ENCODE data around the gene TRIM44.

TRIM44 gene

GRCh38 chr11:35662649-35663407, at the start of gene TRIM44:
TRIM44 (plus strand) TSS chr11:35662775; CDS start chr11:35663112, 337 bp downstream.
- Histone ChIP-seq H3K27me3 (ENCODE audit: control insufficient read depth in 1 of 2, insufficient read depth in 2 of 2, low read length in 2 of 2) (no peaks in the 10 kb centered on the region), H3K4me1 (ENCODE audit: control insufficient read depth, insufficient read depth, low read length) (peaks cover 12% of the 10 kb centered on the region), H3K36me3 (ENCODE audit: control insufficient read depth in 2 of 2, insufficient read depth in 2 of 2, low read length in 2 of 2) (no peaks in the 10 kb centered on the region), H3K9me3 (ENCODE audit: control insufficient read depth in 2 of 2, low read length in 2 of 2) (no peaks in the 10 kb centered on the region), H3K9ac (ENCODE audit: low read length in 2 of 2) (peak within 1 kb of the TSS; percentile 82 to 96), H3K27ac (ENCODE audit: low read length) (peak within 1 kb of the TSS; percentile 89), H3K4me3 (ENCODE audit: low read length in 2 of 2) (peak within 1 kb of the TSS; percentile 89 to 98)

DNA sequence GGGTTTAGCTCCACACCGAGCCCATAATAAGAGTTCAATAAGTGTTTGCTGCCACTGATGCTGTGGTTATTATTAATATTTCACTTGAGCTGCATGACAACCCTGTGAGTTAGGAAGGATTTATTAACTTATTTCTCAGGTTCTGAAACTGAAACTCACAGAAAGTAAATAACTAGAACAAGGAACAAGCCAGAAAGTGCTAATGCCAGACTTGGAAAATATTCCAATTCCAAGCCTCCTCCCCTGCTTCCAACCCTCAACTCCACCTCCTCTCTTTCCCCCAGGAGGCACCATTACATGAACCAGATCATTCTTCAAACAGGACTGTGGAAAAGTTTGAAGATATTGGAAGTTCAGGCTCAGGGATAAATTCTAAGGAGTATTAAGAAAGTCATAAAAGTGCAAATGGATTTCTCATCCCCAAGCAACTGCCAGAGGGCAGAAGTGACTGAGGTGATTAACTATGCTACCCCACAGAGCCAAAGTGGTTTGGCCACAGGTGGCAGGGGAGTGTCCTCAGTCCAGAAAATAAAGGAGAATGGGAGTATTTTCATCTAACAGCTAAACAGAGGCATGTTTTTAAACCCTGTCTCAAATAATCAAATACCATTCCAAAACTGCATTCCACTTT, 47.5 kb upstream of the TRIM44 start:
- Histone ChIP-seq H3K9ac (ENCODE audit: low read length in 2 of 2) (no peak overlapping the region), H3K4me3 (ENCODE audit: low read length in 2 of 2) (no peak overlapping the region), H3K27me3 (ENCODE audit: control insufficient read depth in 1 of 2, insufficient read depth in 2 of 2, low read length in 2 of 2) (peaks cover 7 to 15% of the 10 kb centered on the region in 2 donors), H3K9me3 (ENCODE audit: control insufficient read depth in 2 of 2, low read length in 2 of 2) (no peaks in the 10 kb centered on the region), H3K27ac (ENCODE audit: low read length) (no peak overlapping the region), H3K36me3 (ENCODE audit: control insufficient read depth in 2 of 2, insufficient read depth in 2 of 2, low read length in 2 of 2) (no peaks in the 10 kb centered on the region), H3K4me1 (ENCODE audit: control insufficient read depth, insufficient read depth, low read length) (peaks cover 21% of the 10 kb centered on the region)

DNA sequence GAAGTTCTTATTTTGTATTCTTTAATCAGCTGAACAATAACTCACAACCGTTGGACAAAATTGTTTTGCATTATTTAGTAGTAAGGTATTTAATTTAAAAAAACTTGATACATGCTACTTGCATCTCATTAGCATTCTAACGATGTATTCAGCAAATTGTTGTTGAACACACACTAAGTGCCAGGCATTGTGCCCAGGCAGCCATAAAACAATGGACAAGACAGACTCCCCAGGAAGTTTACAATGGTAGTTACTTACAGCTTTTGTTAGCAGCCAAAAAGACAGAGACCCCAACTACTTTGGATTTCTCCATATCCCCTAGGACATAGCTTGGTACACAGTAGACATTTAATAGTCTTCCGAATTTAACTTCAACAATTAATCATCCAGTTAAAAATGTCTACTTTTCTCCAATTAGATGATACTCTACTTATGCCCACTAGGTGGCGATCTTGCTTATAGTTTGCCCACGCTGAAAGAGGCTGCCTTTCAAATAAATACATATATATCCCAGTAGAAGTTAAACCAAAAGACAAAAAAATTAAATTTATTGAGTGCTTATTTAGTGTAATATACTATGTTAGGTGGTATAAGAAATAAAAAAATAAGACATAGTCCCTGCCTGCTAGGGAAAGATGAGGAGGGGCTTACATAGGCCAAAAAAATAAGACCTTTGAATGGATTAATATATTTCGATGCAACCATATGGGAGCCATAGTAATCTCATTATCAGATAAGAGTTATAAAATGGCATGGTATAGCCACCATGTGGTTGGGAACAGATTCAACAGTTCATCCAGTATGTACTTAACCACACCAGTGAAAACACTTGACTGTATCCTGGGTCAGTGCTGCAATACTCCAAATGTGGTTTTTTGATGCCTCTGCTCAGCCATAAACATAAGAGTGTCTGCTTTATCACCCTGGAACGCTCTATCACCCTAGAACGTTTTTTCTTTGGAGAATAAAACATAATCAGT, 46.4 kb upstream of the TRIM44 start:
- H3K36me3 ChIP-seq (ENCODE audit: control insufficient read depth in 2 of 2, insufficient read depth in 2 of 2, low read length in 2 of 2) = no peaks in the 10 kb centered on the region
- H3K9ac ChIP-seq (ENCODE audit: low read length in 2 of 2) = no peak overlapping the region
- H3K27ac ChIP-seq (ENCODE audit: low read length) = no peak overlapping the region
- no peaks in the 10 kb centered on the region for H3K9me3 ChIP-seq (ENCODE audit: control insufficient read depth in 2 of 2, low read length in 2 of 2)
- H3K27me3 ChIP-seq (ENCODE audit: control insufficient read depth in 1 of 2, insufficient read depth in 2 of 2, low read length in 2 of 2) = peaks cover 10 to 18% of the 10 kb centered on the region in 2 donors
- peaks cover 25% of the 10 kb centered on the region for H3K4me1 ChIP-seq (ENCODE audit: control insufficient read depth, insufficient read depth, low read length)
- H3K4me3 ChIP-seq (ENCODE audit: low read length in 2 of 2) = no peak overlapping the region

GRCh38 chr11:35617316-35617686, 45.3 kb upstream of the TRIM44 start:
- H3K27ac ChIP-seq (ENCODE audit: low read length) = no peak overlapping the region

GRCh38 chr11:35617687-35618496, 44.7 kb upstream of the TRIM44 start, which contains the start of gene FJX1:
FJX1 (plus strand) TSS chr11:35618460; CDS start chr11:35618637, 177 bp downstream.
- peaks cover 12 to 28% of the 10 kb centered on the region in 2 donors for H3K27me3 ChIP-seq (ENCODE audit: control insufficient read depth in 1 of 2, insufficient read depth in 2 of 2, low read length in 2 of 2)
- no peaks in the 10 kb centered on the region for H3K36me3 ChIP-seq (ENCODE audit: control insufficient read depth in 2 of 2, insufficient read depth in 2 of 2, low read length in 2 of 2)
- H3K9ac ChIP-seq (ENCODE audit: low read length in 2 of 2) = peak within 1 kb of the TSS; percentile 13 to 40
- H3K9me3 ChIP-seq (ENCODE audit: control insufficient read depth in 2 of 2, low read length in 2 of 2) = no peaks in the 10 kb centered on the region
- peak within 1 kb of the TSS; percentile 68 to 75 for H3K4me3 ChIP-seq (ENCODE audit: low read length in 2 of 2)
- no peak within 1 kb of the TSS for H3K27ac ChIP-seq (ENCODE audit: low read length)
- peaks cover 25% of the 10 kb centered on the region for H3K4me1 ChIP-seq (ENCODE audit: control insufficient read depth, insufficient read depth, low read length)

More at GRCh38 chr11:35617316-35617686, 45.3 kb upstream of the TRIM44 start:
- Histone ChIP-seq H3K9me3 (ENCODE audit: control insufficient read depth in 2 of 2, low read length in 2 of 2) (no peaks in the 10 kb centered on the region), H3K9ac (ENCODE audit: low read length in 2 of 2) (no peak overlapping the region), H3K4me1 (ENCODE audit: control insufficient read depth, insufficient read depth, low read length) (peaks cover 25% of the 10 kb centered on the region), H3K36me3 (ENCODE audit: control insufficient read depth in 2 of 2, insufficient read depth in 2 of 2, low read length in 2 of 2) (no peaks in the 10 kb centered on the region), H3K27me3 (ENCODE audit: control insufficient read depth in 1 of 2, insufficient read depth in 2 of 2, low read length in 2 of 2) (peaks cover 12 to 28% of the 10 kb centered on the region in 2 donors), H3K4me3 (ENCODE audit: low read length in 2 of 2) (peak overlapping the region; percentile 50 to 75)

DNA sequence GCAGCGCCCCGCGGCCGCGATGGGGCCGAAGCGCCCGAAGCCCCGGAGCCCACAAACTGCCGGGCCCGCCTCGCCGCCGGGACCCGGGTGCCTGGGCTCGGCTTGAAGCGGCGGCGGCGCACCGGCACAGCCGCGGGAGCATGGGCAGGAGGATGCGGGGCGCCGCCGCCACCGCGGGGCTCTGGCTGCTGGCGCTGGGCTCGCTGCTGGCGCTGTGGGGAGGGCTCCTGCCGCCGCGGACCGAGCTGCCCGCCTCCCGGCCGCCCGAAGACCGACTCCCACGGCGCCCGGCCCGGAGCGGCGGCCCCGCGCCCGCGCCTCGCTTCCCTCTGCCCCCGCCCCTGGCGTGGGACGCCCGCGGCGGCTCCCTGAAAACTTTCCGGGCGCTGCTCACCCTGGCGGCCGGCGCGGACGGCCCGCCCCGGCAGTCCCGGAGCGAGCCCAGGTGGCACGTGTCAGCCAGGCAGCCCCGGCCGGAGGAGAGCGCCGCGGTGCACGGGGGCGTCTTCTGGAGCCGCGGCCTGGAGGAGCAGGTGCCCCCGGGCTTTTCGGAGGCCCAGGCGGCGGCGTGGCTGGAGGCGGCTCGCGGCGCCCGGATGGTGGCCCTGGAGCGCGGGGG, 44.0 kb upstream of the TRIM44 start:
- Histone ChIP-seq H3K9ac (ENCODE audit: low read length in 2 of 2) (no peak overlapping the region), H3K36me3 (ENCODE audit: control insufficient read depth in 2 of 2, insufficient read depth in 2 of 2, low read length in 2 of 2) (no peaks in the 10 kb centered on the region), H3K27ac (ENCODE audit: low read length) (no peak overlapping the region), H3K27me3 (ENCODE audit: control insufficient read depth in 1 of 2, insufficient read depth in 2 of 2, low read length in 2 of 2) (peaks cover 14 to 28% of the 10 kb centered on the region in 2 donors), H3K4me1 (ENCODE audit: control insufficient read depth, insufficient read depth, low read length) (peaks cover 25% of the 10 kb centered on the region), H3K9me3 (ENCODE audit: control insufficient read depth in 2 of 2, low read length in 2 of 2) (no peaks in the 10 kb centered on the region), H3K4me3 (ENCODE audit: low read length in 2 of 2) (peak overlapping the region; percentile 68 to 75)

- Histone ChIP-seq H3K4me3 (ENCODE audit: low read length in 2 of 2) (peak overlapping the region; percentile 68 to 75), H3K4me1 (ENCODE audit: control insufficient read depth, insufficient read depth, low read length) (peaks cover 25% of the 10 kb centered on the region), H3K9me3 (ENCODE audit: control insufficient read depth in 2 of 2, low read length in 2 of 2) (no peaks in the 10 kb centered on the region), H3K36me3 (ENCODE audit: control insufficient read depth in 2 of 2, insufficient read depth in 2 of 2, low read length in 2 of 2) (no peaks in the 10 kb centered on the region), H3K27ac (ENCODE audit: low read length) (no peak overlapping the region), H3K9ac (ENCODE audit: low read length in 2 of 2) (no peak overlapping the region), H3K27me3 (ENCODE audit: control insufficient read depth in 1 of 2, insufficient read depth in 2 of 2, low read length in 2 of 2) (peaks cover 17 to 26% of the 10 kb centered on the region in 2 donors)
Measured at GRCh38 chr11:35619116-35619854, 43.3 kb upstream of the TRIM44 start.

DNA sequence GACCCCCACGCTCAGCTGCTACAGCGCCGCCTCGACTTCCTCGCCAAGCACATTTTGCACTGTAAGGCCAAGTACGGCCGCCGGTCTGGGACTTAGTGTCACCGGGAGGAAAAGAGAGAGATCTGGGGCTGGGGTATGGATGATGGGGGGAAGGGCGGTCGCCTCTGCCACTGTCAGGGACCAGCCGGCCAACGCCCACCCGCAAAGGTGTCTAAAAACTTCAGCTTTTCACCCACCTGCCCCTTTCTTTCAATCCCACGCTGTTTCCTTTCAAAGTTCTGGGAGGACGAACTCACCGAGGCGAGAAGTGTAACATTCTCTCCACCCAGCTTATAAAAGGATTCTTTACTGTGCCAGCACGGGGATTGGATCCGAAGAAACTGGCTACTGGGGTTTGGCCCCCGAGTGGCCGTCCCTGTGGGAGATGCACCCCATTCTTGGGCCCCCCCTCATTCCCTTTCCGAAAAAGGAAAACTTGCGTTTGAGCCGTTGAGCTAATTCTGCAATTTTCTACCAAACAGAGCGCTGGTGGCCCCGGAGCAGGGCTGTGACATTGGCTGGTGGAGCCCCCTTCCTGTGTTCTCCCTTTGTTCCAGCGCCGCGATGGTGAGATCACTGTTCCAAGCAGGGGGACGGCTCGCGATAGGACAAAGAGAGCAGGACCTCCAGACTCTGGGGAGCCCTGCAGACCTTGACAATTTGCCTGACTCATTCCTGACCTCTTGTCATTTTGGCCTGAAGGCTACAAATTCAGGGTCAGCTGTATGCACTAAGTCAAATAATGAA, 42.5 kb upstream of the TRIM44 start:
- Histone ChIP-seq H3K9ac (ENCODE audit: low read length in 2 of 2) (no peak overlapping the region), H3K27ac (ENCODE audit: low read length) (no peak overlapping the region), H3K4me1 (ENCODE audit: control insufficient read depth, insufficient read depth, low read length) (peaks cover 25% of the 10 kb centered on the region), H3K9me3 (ENCODE audit: control insufficient read depth in 2 of 2, low read length in 2 of 2) (no peaks in the 10 kb centered on the region), H3K4me3 (ENCODE audit: low read length in 2 of 2) (peak overlapping the region; percentile 68 to 75), H3K27me3 (ENCODE audit: control insufficient read depth in 1 of 2, insufficient read depth in 2 of 2, low read length in 2 of 2) (peaks cover 17 to 26% of the 10 kb centered on the region in 2 donors), H3K36me3 (ENCODE audit: control insufficient read depth in 2 of 2, insufficient read depth in 2 of 2, low read length in 2 of 2) (no peaks in the 10 kb centered on the region)

- H3K4me1 ChIP-seq (ENCODE audit: control insufficient read depth, insufficient read depth, low read length) = peaks cover 25% of the 10 kb centered on the region
- H3K27me3 ChIP-seq (ENCODE audit: control insufficient read depth in 1 of 2, insufficient read depth in 2 of 2, low read length in 2 of 2) = peaks cover 17 to 26% of the 10 kb centered on the region in 2 donors
- no peak overlapping the region for H3K4me3 ChIP-seq (ENCODE audit: low read length in 2 of 2)
- no peak overlapping the region for H3K27ac ChIP-seq (ENCODE audit: low read length)
- H3K9ac ChIP-seq (ENCODE audit: low read length in 2 of 2) = no peak overlapping the region
- no peaks in the 10 kb centered on the region for H3K9me3 ChIP-seq (ENCODE audit: control insufficient read depth in 2 of 2, low read length in 2 of 2)
- no peaks in the 10 kb centered on the region for H3K36me3 ChIP-seq (ENCODE audit: control insufficient read depth in 2 of 2, insufficient read depth in 2 of 2, low read length in 2 of 2)
Measured at GRCh38 chr11:35620795-35621194, 41.8 kb upstream of the TRIM44 start.

Data from stomach smooth muscle (tissue), 2 donors.